Brain microvascular endothelial cell (primary cell): ENCODE measurements around the gene XYLT2.
A peak's percentile ranks its signal among the peaks of the same experiment; 100 is the strongest.

Source experiments
- DNase-seq: peaks from one replicate; pipeline ENCODE4 v3.0.0-alpha.2; 2020
- H3K27ac ChIP-seq: fragments of 250-450 bp; sonication (Bioruptor Pico); 2 replicates; pipeline ENCODE4 v1.5.1; 2020; ENCODE audit warnings: mild to moderate bottlenecking, moderate library complexity
- H3K27me3 ChIP-seq: fragments of 250-450 bp; sonication (Bioruptor Pico); replicated peaks from 2 replicates; pipeline ENCODE4 v1.5.1; 2020; ENCODE audit warnings: mild to moderate bottlenecking
- H3K36me3 ChIP-seq: fragments of 250-450 bp; sonication (Bioruptor Pico); replicated peaks from 2 replicates; pipeline ENCODE4 v1.5.1; 2020; ENCODE audit warnings: mild to moderate bottlenecking
- H3K4me3 ChIP-seq: 2 replicates; pipeline ENCODE4 v1.5.1; 2011; ENCODE audit warnings: low read depth, mild to moderate bottlenecking, control low read depth, low read length, moderate library complexity
- CTCF ChIP-seq: IDR thresholded peaks from 2 replicates; pipeline ENCODE4 v1.5.1; 2011; ENCODE audit warnings: low read depth, mild to moderate bottlenecking, moderate library complexity, low read length, control low read depth, inconsistent platforms; ENCODE audit errors: missing control alignments
- in situ Hi-C: cut with HindIII; loops from 2 replicates; pipeline ENCODE4 v1.10.0; 2017; ENCODE audit warnings: low sequenced_read_pairs, low pct_ligation_motif_present

XYLT2 gene

GRCh38 chr17:50303051-50303450, 42.9 kb upstream of the XYLT2 start:
- no peak for DNase-seq
- H3K36me3 ChIP-seq: no peaks in the 10 kb centered on the region
- in situ Hi-C loops: no loop called here
- no peak overlapping the region for H3K27ac ChIP-seq
- H3K27me3 ChIP-seq: no peaks in the 10 kb centered on the region
- no peak overlapping the region for H3K4me3 ChIP-seq
- TF ChIP-seq CTCF: no peak

GRCh38 chr17:50303596-50303995, 42.3 kb upstream of the XYLT2 start:
- H3K4me3 ChIP-seq: no peak overlapping the region
- no peaks in the 10 kb centered on the region for H3K27me3 ChIP-seq
- in situ Hi-C loops: no loop called here
- DNase-seq: no peak
- H3K27ac ChIP-seq: no peak overlapping the region
- TF ChIP-seq CTCF: no peak
- H3K36me3 ChIP-seq: no peaks in the 10 kb centered on the region

- TF ChIP-seq CTCF: no peak
- in situ Hi-C loops: no loop called here
- DNase-seq: peak; percentile 34
These were observed 41.0 kb upstream of the XYLT2 start for GRCh38 chr17:50304781-50305404.

GRCh38 chr17:50307654-50308053, 38.3 kb upstream of the XYLT2 start:
- H3K36me3 ChIP-seq: no peaks in the 10 kb centered on the region
- peaks cover 2% of the 10 kb centered on the region for H3K27me3 ChIP-seq
- no peak for DNase-seq
- no peak overlapping the region for H3K27ac ChIP-seq
- no peak for TF ChIP-seq CTCF
- in situ Hi-C loops: no loop called here
- H3K4me3 ChIP-seq: no peak overlapping the region

More at GRCh38 chr17:50304781-50305404, 41.0 kb upstream of the XYLT2 start:
- H3K36me3 ChIP-seq: no peaks in the 10 kb centered on the region
- H3K27ac ChIP-seq: no peak overlapping the region
- no peak overlapping the region for H3K4me3 ChIP-seq
- H3K27me3 ChIP-seq: no peaks in the 10 kb centered on the region

- no peak overlapping the region for H3K27ac ChIP-seq
- peaks cover 2% of the 10 kb centered on the region for H3K27me3 ChIP-seq
- in situ Hi-C loops: no loop called here
- DNase-seq: no peak
- no peaks in the 10 kb centered on the region for H3K36me3 ChIP-seq
- no peak for TF ChIP-seq CTCF
- no peak overlapping the region for H3K4me3 ChIP-seq
These were observed 37.3 kb upstream of the XYLT2 start for GRCh38 chr17:50308666-50309065.
